Measurements from ENCODE around the gene AADACL2.

The AADACL2 gene, protein sequence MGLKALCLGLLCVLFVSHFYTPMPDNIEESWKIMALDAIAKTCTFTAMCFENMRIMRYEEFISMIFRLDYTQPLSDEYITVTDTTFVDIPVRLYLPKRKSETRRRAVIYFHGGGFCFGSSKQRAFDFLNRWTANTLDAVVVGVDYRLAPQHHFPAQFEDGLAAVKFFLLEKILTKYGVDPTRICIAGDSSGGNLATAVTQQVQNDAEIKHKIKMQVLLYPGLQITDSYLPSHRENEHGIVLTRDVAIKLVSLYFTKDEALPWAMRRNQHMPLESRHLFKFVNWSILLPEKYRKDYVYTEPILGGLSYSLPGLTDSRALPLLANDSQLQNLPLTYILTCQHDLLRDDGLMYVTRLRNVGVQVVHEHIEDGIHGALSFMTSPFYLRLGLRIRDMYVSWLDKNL

DNA sequence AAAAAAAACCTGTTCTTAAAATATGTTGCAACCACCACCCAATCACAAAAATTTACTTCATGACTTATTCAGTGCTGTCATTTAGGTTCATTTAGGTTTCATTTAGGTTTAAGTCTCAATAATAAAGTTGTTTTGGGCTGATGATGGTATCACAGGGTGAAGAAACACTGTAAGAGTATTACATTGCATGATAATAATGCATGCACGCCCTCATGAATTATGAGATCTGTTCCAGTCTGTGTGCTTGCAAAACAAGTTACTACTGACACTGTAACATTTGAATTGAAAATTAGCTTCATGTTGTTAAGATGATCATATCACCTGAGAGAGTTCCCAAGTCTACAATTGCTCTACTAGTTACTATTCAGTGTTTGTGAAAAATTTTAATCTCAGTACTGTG, at the start of gene AADACL2:
Gene AADACL2 (plus strand): TSS at position 315 of the 400 bp plus-strand sequence. CDS start 109 bp downstream, outside the sequence.
- Histone ChIP-seq H3K9ac (ENCODE audit: insufficient read length) (no peak within 1 kb of the TSS), H3K9me3 (ENCODE audit: low read depth, low read length) (no peaks in the 10 kb centered on the region), H3K36me3 (ENCODE audit: insufficient read depth, low read length) (no peaks in the 10 kb centered on the region), H3K4me3 (no peak within 1 kb of the TSS), H3K27ac (no peak within 1 kb of the TSS)
- TF ChIP-seq POLR2AphosphoS5 (IDR thresholded peaks at IDR 0.05; ENCODE audit: borderline replicate concordance, low read depth, low read length) (no peak), FOXP2 (optimal IDR thresholded peaks at IDR 0.05; ENCODE audit: control extremely low read depth, extremely low read length, insufficient read depth) (no peak), EZH2 (IDR thresholded peaks at IDR 0.05) (no peak)
- no peak for DNase-seq (ENCODE audit: low read depth, low spot score)

DNA sequence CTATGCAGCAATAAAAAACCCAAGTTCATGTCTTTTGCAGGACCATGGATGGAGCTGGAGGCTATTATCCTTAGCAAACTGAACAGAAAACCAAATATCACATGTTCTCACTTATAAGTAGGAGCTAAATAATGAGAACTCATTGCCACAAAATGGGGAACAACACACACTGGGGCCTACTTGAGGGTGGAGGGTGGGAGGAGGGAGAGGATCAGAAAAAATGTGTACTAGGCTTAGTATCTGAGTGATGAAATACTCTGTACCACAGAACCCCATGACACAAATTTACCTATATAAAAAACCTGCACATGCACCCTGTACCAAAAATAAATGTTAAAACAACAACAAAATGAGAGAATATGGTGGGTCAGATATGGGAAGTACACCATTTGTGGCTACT, 49.6 kb upstream of the AADACL2 start:
- Histone ChIP-seq H3K27ac (no peak overlapping the region), H3K36me3 (ENCODE audit: insufficient read depth, low read length) (no peaks in the 10 kb centered on the region), H3K9ac (ENCODE audit: insufficient read length) (no peak overlapping the region), H3K4me3 (no peak overlapping the region), H3K9me3 (ENCODE audit: low read depth, low read length) (0 out of 2 replicates have a peak, but pooled peaks cover 3% of the 10 kb centered on the region)
- TF ChIP-seq POLR2AphosphoS5 (IDR thresholded peaks at IDR 0.05; ENCODE audit: borderline replicate concordance, low read depth, low read length): no peak
- no peak for TF ChIP-seq EZH2 (IDR thresholded peaks at IDR 0.05)
- TF ChIP-seq FOXP2 (optimal IDR thresholded peaks at IDR 0.05; ENCODE audit: control extremely low read depth, extremely low read length, insufficient read depth): no peak
- no peak for DNase-seq (ENCODE audit: low read depth, low spot score)

DNA sequence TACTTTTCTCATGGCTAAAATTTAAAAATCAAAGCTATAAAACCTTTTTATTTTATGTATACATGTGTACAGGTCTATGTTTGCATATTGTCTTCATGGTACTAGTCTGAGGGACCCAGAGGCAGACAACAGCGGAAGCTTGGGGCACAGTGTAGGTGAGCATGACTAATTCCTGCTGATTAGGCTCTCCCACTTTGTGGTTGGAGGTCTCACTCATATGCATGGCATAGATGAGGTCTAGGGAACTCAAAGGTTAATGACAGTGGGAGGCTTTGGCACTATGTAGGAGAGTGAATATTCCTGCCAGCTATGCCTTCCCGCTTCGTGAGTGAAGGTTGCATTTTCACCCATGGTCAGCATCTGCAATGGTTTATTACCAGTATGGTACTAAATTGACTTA, 47.5 kb upstream of the AADACL2 start:
- TF ChIP-seq POLR2AphosphoS5 (IDR thresholded peaks at IDR 0.05; ENCODE audit: borderline replicate concordance, low read depth, low read length) (no peak), FOXP2 (optimal IDR thresholded peaks at IDR 0.05; ENCODE audit: control extremely low read depth, extremely low read length, insufficient read depth) (no peak), EZH2 (IDR thresholded peaks at IDR 0.05) (no peak)
- Histone ChIP-seq H3K36me3 (ENCODE audit: insufficient read depth, low read length) (no peaks in the 10 kb centered on the region), H3K9me3 (ENCODE audit: low read depth, low read length) (no peaks in the 10 kb centered on the region), H3K27ac (no peak overlapping the region), H3K4me3 (no peak overlapping the region), H3K9ac (ENCODE audit: insufficient read length) (no peak overlapping the region)
- no peak for DNase-seq (ENCODE audit: low read depth, low spot score)

DNA sequence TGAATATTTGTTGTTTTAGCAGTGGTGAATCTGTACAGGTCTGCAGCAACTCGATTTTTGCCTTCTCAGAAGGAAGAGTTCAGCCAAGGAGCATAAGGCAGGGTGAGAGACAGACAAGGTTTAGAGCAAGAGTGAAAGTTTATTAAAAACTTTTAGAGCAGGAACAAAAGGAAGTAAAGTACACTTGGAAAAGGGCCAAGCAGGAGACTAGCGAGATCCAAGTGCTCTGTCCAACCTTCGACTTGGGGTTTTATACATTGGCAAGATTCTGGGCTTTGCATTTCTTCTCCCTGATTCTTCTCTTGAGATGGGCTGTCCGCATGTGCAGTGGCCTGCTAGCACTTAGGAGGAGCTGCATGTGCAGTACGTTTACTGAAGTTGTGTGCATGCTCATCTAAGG, 46.7 kb upstream of the AADACL2 start:
- no peak overlapping the region for H3K4me3 ChIP-seq
- DNase-seq (ENCODE audit: low read depth, low spot score): no peak
- H3K9me3 ChIP-seq (ENCODE audit: low read depth, low read length): no peaks in the 10 kb centered on the region
- H3K9ac ChIP-seq (ENCODE audit: insufficient read length): no peak overlapping the region
- H3K36me3 ChIP-seq (ENCODE audit: insufficient read depth, low read length): no peaks in the 10 kb centered on the region
- TF ChIP-seq EZH2 (IDR thresholded peaks at IDR 0.05): no peak
- no peak for TF ChIP-seq FOXP2 (optimal IDR thresholded peaks at IDR 0.05; ENCODE audit: control extremely low read depth, extremely low read length, insufficient read depth)
- TF ChIP-seq POLR2AphosphoS5 (IDR thresholded peaks at IDR 0.05; ENCODE audit: borderline replicate concordance, low read depth, low read length): no peak
- no peak overlapping the region for H3K27ac ChIP-seq

DNA sequence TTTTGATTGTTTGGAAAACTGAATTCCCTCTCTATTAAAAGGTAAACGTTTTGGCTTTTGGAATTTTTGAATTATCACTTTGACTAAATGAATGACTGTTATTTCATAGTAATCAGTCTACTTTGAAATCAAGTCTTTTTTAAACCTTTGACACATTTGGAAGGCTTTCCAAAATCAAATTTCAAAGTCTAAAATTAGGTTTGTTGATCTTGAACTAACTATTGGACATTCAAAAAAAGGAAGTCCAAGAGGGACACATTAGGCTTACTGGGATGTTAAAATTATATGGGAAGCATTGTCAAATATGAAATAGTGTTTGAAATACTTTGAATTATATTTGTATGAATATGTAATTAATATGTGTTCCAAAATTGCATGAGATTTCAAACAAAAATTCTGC, 45.2 kb upstream of the AADACL2 start:
- DNase-seq (ENCODE audit: low read depth, low spot score): no peak
- no peak for TF ChIP-seq EZH2 (IDR thresholded peaks at IDR 0.05)
- no peak overlapping the region for H3K4me3 ChIP-seq

DNA sequence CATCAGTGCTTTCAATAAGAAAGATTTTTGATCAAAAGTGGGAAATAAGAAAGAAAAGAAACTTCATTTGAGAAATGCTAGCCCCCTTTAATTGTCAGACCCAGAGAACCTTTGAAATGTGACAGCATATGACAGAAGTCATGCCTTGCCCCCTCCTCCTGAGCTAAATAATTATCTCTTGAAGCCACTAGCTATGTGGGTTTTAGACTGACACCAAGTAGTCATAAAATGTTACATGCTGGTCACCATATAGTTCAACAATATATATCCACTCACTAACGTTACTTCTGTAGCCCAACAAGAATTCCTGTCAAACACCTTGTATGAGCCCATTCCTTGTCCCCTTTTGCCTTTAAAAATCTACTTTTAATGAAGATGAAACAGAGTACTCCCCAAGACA, 43.1 kb upstream of the AADACL2 start:
- TF ChIP-seq FOXP2 (optimal IDR thresholded peaks at IDR 0.05; ENCODE audit: control extremely low read depth, extremely low read length, insufficient read depth): no peak
- no peak for TF ChIP-seq EZH2 (IDR thresholded peaks at IDR 0.05)
- TF ChIP-seq POLR2AphosphoS5 (IDR thresholded peaks at IDR 0.05; ENCODE audit: borderline replicate concordance, low read depth, low read length): no peak
- Histone ChIP-seq H3K4me3 (no peak overlapping the region), H3K9ac (ENCODE audit: insufficient read length) (no peak overlapping the region), H3K27ac (no peak overlapping the region), H3K9me3 (ENCODE audit: low read depth, low read length) (no peaks in the 10 kb centered on the region), H3K36me3 (ENCODE audit: insufficient read depth, low read length) (no peaks in the 10 kb centered on the region)
- no peak for DNase-seq (ENCODE audit: low read depth, low spot score)

More for the DNA sequence above, 45.2 kb upstream of the AADACL2 start:
- H3K9me3 ChIP-seq (ENCODE audit: low read depth, low read length): no peaks in the 10 kb centered on the region
- H3K9ac ChIP-seq (ENCODE audit: insufficient read length): no peak overlapping the region
- no peaks in the 10 kb centered on the region for H3K36me3 ChIP-seq (ENCODE audit: insufficient read depth, low read length)
- no peak overlapping the region for H3K27ac ChIP-seq

DNA sequence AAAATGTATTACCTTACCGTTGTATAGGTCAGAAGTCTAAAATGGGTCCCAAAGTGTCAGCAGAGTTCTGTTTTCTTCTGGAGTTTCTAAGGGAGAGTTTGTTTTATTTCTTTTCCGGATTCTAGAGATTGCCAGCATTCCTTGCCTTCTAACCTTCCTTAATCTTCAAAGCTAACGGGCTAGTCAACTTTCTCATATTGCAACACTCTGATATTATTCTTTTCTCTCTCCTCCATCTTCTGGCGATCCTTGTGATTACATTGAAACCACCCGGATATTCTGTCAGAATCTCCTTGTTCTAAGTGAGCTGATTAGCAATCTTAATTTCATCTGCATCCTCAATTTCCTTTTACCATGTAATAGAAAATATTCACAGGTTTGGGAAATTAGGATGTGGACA, 36.2 kb upstream of the AADACL2 start:
- Histone ChIP-seq H3K36me3 (ENCODE audit: insufficient read depth, low read length) (no peaks in the 10 kb centered on the region), H3K9ac (ENCODE audit: insufficient read length) (no peak overlapping the region), H3K4me3 (no peak overlapping the region), H3K9me3 (ENCODE audit: low read depth, low read length) (peaks cover 4% of the 10 kb centered on the region; the same call in 1 of the 2 replicates), H3K27ac (no peak overlapping the region)
- no peak for DNase-seq (ENCODE audit: low read depth, low spot score)
- TF ChIP-seq FOXP2 (optimal IDR thresholded peaks at IDR 0.05; ENCODE audit: control extremely low read depth, extremely low read length, insufficient read depth): no peak
- no peak for TF ChIP-seq EZH2 (IDR thresholded peaks at IDR 0.05)
- TF ChIP-seq POLR2AphosphoS5 (IDR thresholded peaks at IDR 0.05; ENCODE audit: borderline replicate concordance, low read depth, low read length): no peak

DNA sequence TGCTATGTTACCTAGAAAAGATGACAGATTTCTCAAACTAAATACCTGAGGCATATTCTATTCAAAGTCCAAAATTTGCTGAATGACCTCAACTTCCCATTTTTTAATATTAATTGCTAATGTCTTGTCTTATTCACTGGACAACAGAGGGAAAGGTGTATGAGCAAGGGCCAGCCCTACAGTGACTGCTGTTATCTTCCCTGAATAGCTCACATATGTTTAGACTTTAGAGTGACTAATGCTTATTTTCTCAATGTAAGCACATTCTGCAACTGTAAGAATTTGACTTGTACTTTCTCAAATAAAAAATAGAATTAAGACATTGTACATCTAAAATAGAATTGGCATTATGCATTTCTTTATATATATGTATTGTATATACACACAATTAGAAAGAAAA, 26.5 kb upstream of the AADACL2 start:
- no peak for DNase-seq (ENCODE audit: low read depth, low spot score)
- no peak overlapping the region for H3K27ac ChIP-seq
- TF ChIP-seq FOXP2 (optimal IDR thresholded peaks at IDR 0.05; ENCODE audit: control extremely low read depth, extremely low read length, insufficient read depth): no peak
- no peak for TF ChIP-seq EZH2 (IDR thresholded peaks at IDR 0.05)
- no peak for TF ChIP-seq POLR2AphosphoS5 (IDR thresholded peaks at IDR 0.05; ENCODE audit: borderline replicate concordance, low read depth, low read length)
- H3K9me3 ChIP-seq (ENCODE audit: low read depth, low read length): no peaks in the 10 kb centered on the region
- no peak overlapping the region for H3K9ac ChIP-seq (ENCODE audit: insufficient read length)
- H3K36me3 ChIP-seq (ENCODE audit: insufficient read depth, low read length): no peaks in the 10 kb centered on the region
- H3K4me3 ChIP-seq: no peak overlapping the region

DNA sequence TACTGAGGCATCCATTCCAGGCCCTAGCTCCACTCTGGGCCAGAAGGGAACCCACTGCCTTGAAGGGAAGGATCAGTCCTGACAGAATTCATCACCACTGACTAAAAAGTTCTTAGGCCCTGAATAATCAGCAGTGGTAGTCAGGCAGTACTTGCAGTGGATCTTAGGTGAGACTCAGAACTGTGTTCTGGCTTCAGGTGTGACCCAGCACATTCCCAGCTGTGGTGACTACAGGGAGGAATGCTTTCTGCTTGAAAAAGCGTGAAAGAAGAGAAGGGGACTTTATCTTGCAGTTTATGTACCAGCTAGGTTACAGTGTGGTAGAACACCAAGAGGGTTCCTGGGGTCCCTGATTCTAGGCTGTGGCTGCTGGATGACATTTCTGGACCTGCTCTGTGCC, 24.9 kb upstream of the AADACL2 start:
- no peak overlapping the region for H3K9ac ChIP-seq (ENCODE audit: insufficient read length)
- TF ChIP-seq POLR2AphosphoS5 (IDR thresholded peaks at IDR 0.05; ENCODE audit: borderline replicate concordance, low read depth, low read length) (no peak), EZH2 (IDR thresholded peaks at IDR 0.05) (no peak)
- H3K36me3 ChIP-seq (ENCODE audit: insufficient read depth, low read length): no peaks in the 10 kb centered on the region
- H3K9me3 ChIP-seq (ENCODE audit: low read depth, low read length): no peaks in the 10 kb centered on the region
- H3K4me3 ChIP-seq: no peak overlapping the region
- H3K27ac ChIP-seq: no peak overlapping the region
- DNase-seq (ENCODE audit: low read depth, low spot score): no peak
